Measurements from ENCODE around the gene FRMD4B. TPM values are rescaled to one million over a fixed set of nuclear protein-coding genes. Genes with fewer than 3 reads are reported as not detected.

Gene FRMD4B
- total RNA-seq, 3 donors from 2014 or later: 26.0 to 29.4 (median 28.6) TPM

- intact Hi-C loops (cut with DNase I, micrococcal nuclease): no loop called here
- H3K36me3 ChIP-seq (ENCODE audit: low read depth): no peaks in the 10 kb centered on the region
- no peaks in the 10 kb centered on the region for H3K9me3 ChIP-seq
- DNase-seq (no peak), ATAC-seq (no peak)
- H3K4me1 ChIP-seq (ENCODE audit: low read depth): no peaks in the 10 kb centered on the region
- no peak overlapping the region for H3K4me3 ChIP-seq
- TF ChIP-seq CTCF (IDR thresholded peaks at IDR 0.05): no peak
Measured at GRCh38 chr3:69419276-69419675, 33.4 kb upstream of the FRMD4B start.

- ATAC-seq: no peak
- Histone ChIP-seq H3K36me3 (ENCODE audit: low read depth) (no peaks in the 10 kb centered on the region), H3K4me3 (no peak overlapping the region), H3K4me1 (ENCODE audit: low read depth) (no peaks in the 10 kb centered on the region), H3K9me3 (no peaks in the 10 kb centered on the region)
- DNase-seq: no peak
- intact Hi-C loops (cut with DNase I, micrococcal nuclease): no loop called here
- TF ChIP-seq CTCF (IDR thresholded peaks at IDR 0.05): no peak
Measured at GRCh38 chr3:69417541-69418078, 31.7 kb upstream of the FRMD4B start.

GRCh38 chr3:69413551-69414207 lies 27.8 kb upstream of the FRMD4B start:
- H3K9me3 ChIP-seq: no peaks in the 10 kb centered on the region
- DNase-seq: no peak
- H3K4me1 ChIP-seq (ENCODE audit: low read depth): no peaks in the 10 kb centered on the region
- H3K36me3 ChIP-seq (ENCODE audit: low read depth): no peaks in the 10 kb centered on the region
- intact Hi-C loops (cut with DNase I, micrococcal nuclease): no loop called here
- TF ChIP-seq CTCF (IDR thresholded peaks at IDR 0.05): no peak
- ATAC-seq: no peak
- no peak overlapping the region for H3K4me3 ChIP-seq

- DNase-seq: no peak
- no peaks in the 10 kb centered on the region for H3K9me3 ChIP-seq
- TF ChIP-seq CTCF (IDR thresholded peaks at IDR 0.05): no peak
- no peak overlapping the region for H3K4me3 ChIP-seq
- no peak for ATAC-seq
- intact Hi-C loops (cut with DNase I, micrococcal nuclease): no loop called here
- H3K4me1 ChIP-seq (ENCODE audit: low read depth): no peaks in the 10 kb centered on the region
- H3K36me3 ChIP-seq (ENCODE audit: low read depth): no peaks in the 10 kb centered on the region
Measured at GRCh38 chr3:69411346-69411745, 25.5 kb upstream of the FRMD4B start.

- no peaks in the 10 kb centered on the region for H3K9me3 ChIP-seq
- no peaks in the 10 kb centered on the region for H3K4me1 ChIP-seq (ENCODE audit: low read depth)
- peak; percentile 93 for ATAC-seq
- intact Hi-C loops (cut with DNase I, micrococcal nuclease): no loop called here
- H3K4me3 ChIP-seq: no peak overlapping the region
- TF ChIP-seq CTCF (IDR thresholded peaks at IDR 0.05): peak; percentile 71
- H3K36me3 ChIP-seq (ENCODE audit: low read depth): no peaks in the 10 kb centered on the region
- DNase-seq: peak in 2 of 3 donors; percentile 62 to 91
Measured at GRCh38 chr3:69410301-69410700, 24.4 kb upstream of the FRMD4B start.

Data from mucosa of descending colon (tissue), 3 donors.